ENCODE data around the gene MGST2. TPM values are rescaled to one million over a fixed set of nuclear protein-coding genes. Genes with fewer than 3 reads are reported as not detected.

The MGST2 gene
- total RNA-seq, 1 experiment from 2014 or later, result 27.5 TPM

DNA sequence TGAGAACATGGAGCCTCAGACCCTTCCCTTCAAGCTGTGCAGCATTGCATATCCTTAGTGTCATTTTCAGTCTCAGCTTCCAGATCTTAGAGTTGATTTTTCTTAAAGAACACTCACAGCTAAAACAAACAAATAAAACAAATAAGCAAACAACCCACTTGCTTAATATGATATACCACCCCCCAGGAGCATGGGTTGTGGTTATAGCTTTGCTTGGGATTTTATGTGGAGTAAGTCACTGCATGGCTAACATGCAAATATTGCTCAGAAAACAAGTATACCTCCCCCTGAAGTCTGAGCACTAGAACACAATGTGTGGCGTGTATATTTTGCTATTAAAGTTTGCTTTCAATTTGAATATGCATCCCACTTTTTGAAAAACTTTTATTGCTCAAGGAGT lies 78.6 kb downstream of the MGST2 start:
- intact Hi-C loops (cut with micrococcal nuclease), result loop anchor here (5.0 kb wide), 1 partner anchor 308 kb away; no protein-coding TSS in a partner anchor
- ChIA-PET CTCF (interaction anchor here (0.6 to 1.3 kb wide), 7 partner anchors 8 to 503 kb away, joined by 3 to 4 read pairs (median 3); no protein-coding TSS in a partner anchor), POLR2A (no interaction called here)
- no peaks in the 10 kb centered on the region for H3K9me3 Mint-ChIP-seq (ENCODE audit: unreplicated experiment)
- no peak for TF ChIP-seq CTCF (IDR thresholded peaks at IDR 0.05; ENCODE audit: unreplicated experiment)
- no peaks in the 10 kb centered on the region for H3K36me3 Mint-ChIP-seq (ENCODE audit: insufficient read depth, unreplicated experiment)
- H3K4me1 Mint-ChIP-seq (ENCODE audit: insufficient read depth, unreplicated experiment), result peaks cover 7% of the 10 kb centered on the region
- H3K4me3 Mint-ChIP-seq (ENCODE audit: unreplicated experiment), result no peak overlapping the region
- BruUV-seq (replicated peaks), result no TSS peak
- H3K27me3 Mint-ChIP-seq (ENCODE audit: insufficient read depth, unreplicated experiment), result no peaks in the 10 kb centered on the region
- no peak overlapping the region for H3K27ac Mint-ChIP-seq (ENCODE audit: low read depth, unreplicated experiment)
- DNase-seq (ENCODE audit: unreplicated experiment), result no peak

DNA sequence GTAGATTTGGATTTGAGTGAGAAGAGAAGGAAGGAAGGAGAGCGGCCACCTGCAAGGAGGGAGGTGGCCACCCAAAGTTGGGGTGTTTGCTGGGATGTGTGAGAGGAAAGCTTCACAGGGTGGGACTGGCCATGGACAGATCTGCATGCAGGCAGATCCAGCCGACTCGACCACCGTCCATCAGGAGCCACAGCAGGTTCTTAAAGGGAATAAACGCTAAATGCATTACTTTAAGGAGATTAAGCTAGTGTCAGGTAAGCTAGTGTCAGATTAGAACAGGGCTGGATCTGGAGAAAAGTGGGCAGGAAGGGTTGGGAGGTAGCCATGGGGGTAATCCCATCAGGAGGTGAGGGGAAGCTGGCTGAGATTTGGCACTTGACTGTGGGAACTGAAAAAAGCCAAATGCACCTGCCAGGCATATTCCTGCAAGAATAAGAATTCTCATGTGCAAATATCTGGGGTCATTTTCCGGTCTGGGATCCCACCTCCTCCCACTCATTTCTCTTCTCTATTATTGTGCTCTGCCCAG lies 79.6 kb downstream of the MGST2 start:
- H3K4me3 Mint-ChIP-seq (ENCODE audit: unreplicated experiment), result no peak overlapping the region
- H3K27ac Mint-ChIP-seq (ENCODE audit: low read depth, unreplicated experiment), result no peak overlapping the region
- POLR2A ChIA-PET, result no interaction called here
- no peaks in the 10 kb centered on the region for H3K27me3 Mint-ChIP-seq (ENCODE audit: insufficient read depth, unreplicated experiment)
- no peak for TF ChIP-seq CTCF (IDR thresholded peaks at IDR 0.05; ENCODE audit: unreplicated experiment)
- intact Hi-C loops (cut with micrococcal nuclease), result no loop called here
- BruUV-seq (replicated peaks), result no TSS peak
- CTCF ChIA-PET, result interaction anchor here (0.9 to 1.3 kb wide), 5 partner anchors 9 to 502 kb away, joined by 3 to 4 read pairs (median 3); no protein-coding TSS in a partner anchor
- H3K4me1 Mint-ChIP-seq (ENCODE audit: insufficient read depth, unreplicated experiment), result peaks cover 7% of the 10 kb centered on the region
- no peaks in the 10 kb centered on the region for H3K9me3 Mint-ChIP-seq (ENCODE audit: unreplicated experiment)
- DNase-seq (ENCODE audit: unreplicated experiment), result no peak
- no peaks in the 10 kb centered on the region for H3K36me3 Mint-ChIP-seq (ENCODE audit: insufficient read depth, unreplicated experiment)

GRCh38 chr4:139746431-139747171 lies 81.0 kb downstream of the MGST2 start:
- intact Hi-C loops (cut with micrococcal nuclease), result no loop called here
- no peak overlapping the region for H3K4me3 Mint-ChIP-seq (ENCODE audit: unreplicated experiment)
- H3K9me3 Mint-ChIP-seq (ENCODE audit: unreplicated experiment), result no peaks in the 10 kb centered on the region
- H3K4me1 Mint-ChIP-seq (ENCODE audit: insufficient read depth, unreplicated experiment), result no peaks in the 10 kb centered on the region
- no peak overlapping the region for H3K27ac Mint-ChIP-seq (ENCODE audit: low read depth, unreplicated experiment)
- BruUV-seq (replicated peaks), result no TSS peak
- no peaks in the 10 kb centered on the region for H3K27me3 Mint-ChIP-seq (ENCODE audit: insufficient read depth, unreplicated experiment)
- no peak for DNase-seq (ENCODE audit: unreplicated experiment)
- TF ChIP-seq CTCF (IDR thresholded peaks at IDR 0.05; ENCODE audit: unreplicated experiment), result no peak
- POLR2A ChIA-PET, result no interaction called here
- no peaks in the 10 kb centered on the region for H3K36me3 Mint-ChIP-seq (ENCODE audit: insufficient read depth, unreplicated experiment)
- CTCF ChIA-PET, result interaction anchor here (0.8 kb wide), 1 partner anchor 504 kb away, joined by 5 read pairs; no protein-coding TSS in a partner anchor

GRCh38 chr4:139749338-139749737 lies 83.7 kb downstream of the MGST2 start:
- intact Hi-C loops (cut with micrococcal nuclease), result no loop called here
- no TSS peak for BruUV-seq (replicated peaks)
- H3K27me3 Mint-ChIP-seq (ENCODE audit: insufficient read depth, unreplicated experiment), result no peaks in the 10 kb centered on the region
- POLR2A ChIA-PET, result no interaction called here
- H3K9me3 Mint-ChIP-seq (ENCODE audit: unreplicated experiment), result no peaks in the 10 kb centered on the region
- H3K4me3 Mint-ChIP-seq (ENCODE audit: unreplicated experiment), result no peak overlapping the region
- no peak overlapping the region for H3K27ac Mint-ChIP-seq (ENCODE audit: low read depth, unreplicated experiment)
- no peak for DNase-seq (ENCODE audit: unreplicated experiment)
- no peaks in the 10 kb centered on the region for H3K4me1 Mint-ChIP-seq (ENCODE audit: insufficient read depth, unreplicated experiment)
- no peak for TF ChIP-seq CTCF (IDR thresholded peaks at IDR 0.05; ENCODE audit: unreplicated experiment)
- CTCF ChIA-PET, result interaction anchor here (0.7 to 1.2 kb wide), 4 partner anchors 65 to 288 kb away, joined by 3 read pairs; no protein-coding TSS in a partner anchor
- H3K36me3 Mint-ChIP-seq (ENCODE audit: insufficient read depth, unreplicated experiment), result no peaks in the 10 kb centered on the region
